ENCODE data around the gene KIAA1210. TPM values are rescaled to one million over a fixed set of nuclear protein-coding genes. Genes with fewer than 3 reads are reported as not detected.

Gene KIAA1210
- total RNA-seq, 1 experiment from 2014 or later, result not detected

DNA sequence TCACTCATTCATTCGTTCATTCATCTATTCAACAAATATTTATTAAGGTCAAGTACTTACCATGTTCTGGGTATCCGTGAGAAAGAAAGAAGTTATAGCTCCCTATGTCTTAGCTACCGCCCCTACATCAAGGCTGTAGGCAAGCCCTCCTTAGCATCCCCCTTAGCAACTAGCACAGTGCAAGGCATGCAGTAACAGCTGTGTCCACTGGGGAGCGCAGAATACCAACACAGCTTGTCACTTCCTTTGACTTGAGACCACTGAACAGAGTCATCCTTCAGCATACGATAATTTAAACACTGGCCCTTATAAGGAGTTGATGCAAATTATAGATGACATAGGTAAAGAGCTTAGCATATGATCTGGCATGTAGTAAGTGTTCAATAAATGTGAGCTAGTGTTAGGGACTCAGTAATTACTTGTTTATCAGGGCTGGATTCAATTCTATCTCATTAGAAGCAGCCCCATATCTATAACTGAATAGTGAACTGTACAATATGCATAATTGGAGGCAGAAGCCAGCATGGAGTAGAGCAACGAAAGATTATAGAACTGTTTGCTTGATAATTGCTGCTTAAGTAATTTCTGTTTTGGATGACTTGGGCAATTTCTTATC, 8.7 kb downstream of the KIAA1210 start:
- Histone ChIP-seq H3K9me2 (ENCODE audit: insufficient read depth) (no peaks in the 10 kb centered on the region), H3K9me3 (ENCODE audit: control insufficient read depth in 1 of 2, insufficient read depth in 1 of 2, low read depth in 1 of 2, low read length in 2 of 2) (no peaks in the 10 kb centered on the region), H3K36me3 (ENCODE audit: control insufficient read depth in 1 of 2, insufficient read depth in 2 of 2, low read length in 2 of 2) (no peaks in the 10 kb centered on the region), H3K4me3 (replicated peaks in 1 of 2; ENCODE audit: low read depth in 1 of 2, low read length in 2 of 2) (no peak overlapping the region), H3K4me1 (ENCODE audit: control insufficient read depth in 1 of 2, insufficient read depth in 2 of 2, low read length in 2 of 2) (no peaks in the 10 kb centered on the region), H3K79me2 (ENCODE audit: insufficient read depth, low read length) (no peaks in the 10 kb centered on the region), H3K27ac (ENCODE audit: low read depth, low read length) (no peak overlapping the region), H2AFZ (ENCODE audit: low read depth, low read length, poor library complexity, severe bottlenecking) (no peak overlapping the region), H4K20me1 (ENCODE audit: insufficient read depth) (no peaks in the 10 kb centered on the region; the same call in 1 of the 2 replicates), H3K27me3 (ENCODE audit: insufficient read depth, low read length) (no peaks in the 10 kb centered on the region), H3K9ac (ENCODE audit: low read length) (no peak overlapping the region), H3K4me2 (ENCODE audit: low read length) (no peak overlapping the region)
- no TSS peak for BruUV-seq (replicated peaks)
- intact Hi-C loops (cut with micrococcal nuclease), result loop anchor here (1.0 kb wide), 2 partner anchors 62 to 99 kb away; no protein-coding TSS in a partner anchor
- RAD21 ChIA-PET (ENCODE audit: low non-redundant PET in 1 of 2, low total read pairs in 2 of 2, uncharacterized antibody in 2 of 2, unreplicated experiment in 2 of 2), result no interaction called here
- ATAC-seq, result peak; percentile 99
- POLR2A ChIA-PET, result no interaction called here
- TF ChIP-seq JUND (IDR thresholded peaks at IDR 0.05) (no peak), RAD21 (IDR thresholded peaks at IDR 0.05; ENCODE audit: low read depth) (peak; percentile 65), ZNF274 (IDR thresholded peaks at IDR 0.05; ENCODE audit: low read depth, low read length) (no peak), ZFX (IDR thresholded peaks at IDR 0.05) (no peak), YY1 (IDR thresholded peaks at IDR 0.05; ENCODE audit: extremely low read depth, insufficient replicate concordance, low read depth, low read length) (no peak), EZH2phosphoT487 (IDR thresholded peaks at IDR 0.05; ENCODE audit: borderline replicate concordance) (no peak)
- TF ChIP-seq, protein P1, sequence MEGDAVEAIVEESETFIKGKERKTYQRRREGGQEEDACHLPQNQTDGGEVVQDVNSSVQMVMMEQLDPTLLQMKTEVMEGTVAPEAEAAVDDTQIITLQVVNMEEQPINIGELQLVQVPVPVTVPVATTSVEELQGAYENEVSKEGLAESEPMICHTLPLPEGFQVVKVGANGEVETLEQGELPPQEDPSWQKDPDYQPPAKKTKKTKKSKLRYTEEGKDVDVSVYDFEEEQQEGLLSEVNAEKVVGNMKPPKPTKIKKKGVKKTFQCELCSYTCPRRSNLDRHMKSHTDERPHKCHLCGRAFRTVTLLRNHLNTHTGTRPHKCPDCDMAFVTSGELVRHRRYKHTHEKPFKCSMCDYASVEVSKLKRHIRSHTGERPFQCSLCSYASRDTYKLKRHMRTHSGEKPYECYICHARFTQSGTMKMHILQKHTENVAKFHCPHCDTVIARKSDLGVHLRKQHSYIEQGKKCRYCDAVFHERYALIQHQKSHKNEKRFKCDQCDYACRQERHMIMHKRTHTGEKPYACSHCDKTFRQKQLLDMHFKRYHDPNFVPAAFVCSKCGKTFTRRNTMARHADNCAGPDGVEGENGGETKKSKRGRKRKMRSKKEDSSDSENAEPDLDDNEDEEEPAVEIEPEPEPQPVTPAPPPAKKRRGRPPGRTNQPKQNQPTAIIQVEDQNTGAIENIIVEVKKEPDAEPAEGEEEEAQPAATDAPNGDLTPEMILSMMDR (IDR thresholded peaks at IDR 0.05 in 2 of 3, conservative IDR thresholded peaks at IDR 0.05 in 1 of 3; ENCODE audit: borderline replicate concordance in 1 of 3, insufficient read depth in 1 of 3, low read depth in 2 of 3, low read length in 2 of 3), result peak; percentile 38 to 76 (median 66); a peak in 5 of 6 replicates
- DNase-seq (ENCODE audit: low read depth, low spot score), result peak; percentile 27
- CTCF ChIA-PET, result interaction anchor here (0.7 to 1.4 kb wide), 5 partner anchors 18 to 76 kb away, joined by 3 to 6 read pairs (median 3); no protein-coding TSS in a partner anchor

DNA sequence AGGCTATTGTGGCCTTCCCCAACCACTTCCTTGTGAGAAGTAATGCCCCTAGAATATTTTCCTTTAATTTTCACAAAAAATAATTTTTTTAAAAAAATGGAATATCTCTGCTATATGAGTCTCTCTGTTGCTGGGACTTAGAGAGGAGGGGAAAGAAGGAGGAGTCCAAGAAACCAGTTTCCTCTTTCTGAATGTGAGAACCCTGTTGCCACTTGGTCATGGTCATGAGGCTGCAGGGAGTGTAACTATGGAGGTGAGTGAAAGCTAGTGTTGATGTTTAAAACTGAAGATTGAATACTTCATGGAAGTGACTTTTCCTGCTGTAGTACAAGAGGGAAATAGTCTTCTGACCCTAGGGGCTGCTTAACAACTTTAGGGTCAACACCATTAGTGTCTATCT, 20.4 kb downstream of the KIAA1210 start:
- Histone ChIP-seq H3K4me3 (replicated peaks in 1 of 2; ENCODE audit: low read depth in 1 of 2, low read length in 2 of 2) (no peak overlapping the region), H4K20me1 (ENCODE audit: insufficient read depth) (no peaks in the 10 kb centered on the region), H3K9me2 (ENCODE audit: insufficient read depth) (no peaks in the 10 kb centered on the region), H3K9ac (ENCODE audit: low read length) (no peak overlapping the region), H2AFZ (ENCODE audit: low read depth, low read length, poor library complexity, severe bottlenecking) (no peak overlapping the region), H3K79me2 (ENCODE audit: insufficient read depth, low read length) (no peaks in the 10 kb centered on the region), H3K4me2 (ENCODE audit: low read length) (no peak overlapping the region), H3K4me1 (ENCODE audit: control insufficient read depth in 1 of 2, insufficient read depth in 2 of 2, low read length in 2 of 2) (no peaks in the 10 kb centered on the region), H3K27ac (ENCODE audit: low read depth, low read length) (no peak overlapping the region), H3K36me3 (ENCODE audit: control insufficient read depth in 1 of 2, insufficient read depth in 2 of 2, low read length in 2 of 2) (no peaks in the 10 kb centered on the region), H3K27me3 (ENCODE audit: insufficient read depth, low read length) (no peaks in the 10 kb centered on the region), H3K9me3 (ENCODE audit: control insufficient read depth in 1 of 2, insufficient read depth in 1 of 2, low read depth in 1 of 2, low read length in 2 of 2) (no peaks in the 10 kb centered on the region)
- TF ChIP-seq SIN3A (IDR thresholded peaks at IDR 0.05; ENCODE audit: low read depth) (no peak), EZH2 (IDR thresholded peaks at IDR 0.05) (no peak), EZH2phosphoT487 (IDR thresholded peaks at IDR 0.05; ENCODE audit: borderline replicate concordance) (no peak), JUND (IDR thresholded peaks at IDR 0.05) (no peak), ELF1 (IDR thresholded peaks at IDR 0.05; ENCODE audit: borderline replicate concordance, low read depth) (no peak), EGR1 (IDR thresholded peaks at IDR 0.05; ENCODE audit: low read depth) (no peak)
- TF ChIP-seq, protein P2, sequence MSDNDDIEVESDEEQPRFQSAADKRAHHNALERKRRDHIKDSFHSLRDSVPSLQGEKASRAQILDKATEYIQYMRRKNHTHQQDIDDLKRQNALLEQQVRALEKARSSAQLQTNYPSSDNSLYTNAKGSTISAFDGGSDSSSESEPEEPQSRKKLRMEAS (IDR thresholded peaks at IDR 0.05), result no peak
- RAD21 ChIA-PET (ENCODE audit: low non-redundant PET in 1 of 2, low total read pairs in 2 of 2, uncharacterized antibody in 2 of 2, unreplicated experiment in 2 of 2), result no interaction called here
- POLR2A ChIA-PET, result no interaction called here
- no peak for ATAC-seq
- no TSS peak for BruUV-seq (replicated peaks)
- CTCF ChIA-PET, result no interaction called here
- no peak for DNase-seq (ENCODE audit: low read depth, low spot score)
- intact Hi-C loops (cut with micrococcal nuclease), result no loop called here
